HG03432 (cell line): ENCODE results near the gene CCDC134.

Source experiments
- ATAC-seq: cut with Tn5 transposase; IDR thresholded peaks from one replicate; pipeline ENCODE4 v1.9.1; 2021; ENCODE audit warnings: mild to moderate bottlenecking, moderate library complexity; ENCODE audit not compliant: unreplicated experiment

CCDC134 gene

DNA sequence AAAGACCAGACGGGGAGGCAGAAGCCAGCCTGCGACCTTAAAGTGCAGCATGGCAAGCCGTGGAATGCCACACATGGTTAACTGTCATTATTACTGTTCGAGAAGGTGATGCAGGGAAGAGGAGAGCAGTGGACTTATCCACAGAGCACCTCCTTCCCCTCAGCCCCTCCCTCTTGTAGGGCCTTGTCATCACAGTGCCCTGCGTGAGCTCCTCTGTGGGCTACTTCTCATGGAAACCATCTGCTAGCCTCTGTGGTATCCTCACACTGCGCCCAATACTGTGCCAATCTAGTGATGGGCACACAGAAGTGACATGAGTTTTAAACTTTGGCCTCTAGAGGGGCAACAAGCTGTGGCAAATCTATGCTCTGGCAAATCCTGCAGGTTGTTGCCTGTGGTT lies 18.2 kb upstream of the CCDC134 start:
- no peak for ATAC-seq

DNA sequence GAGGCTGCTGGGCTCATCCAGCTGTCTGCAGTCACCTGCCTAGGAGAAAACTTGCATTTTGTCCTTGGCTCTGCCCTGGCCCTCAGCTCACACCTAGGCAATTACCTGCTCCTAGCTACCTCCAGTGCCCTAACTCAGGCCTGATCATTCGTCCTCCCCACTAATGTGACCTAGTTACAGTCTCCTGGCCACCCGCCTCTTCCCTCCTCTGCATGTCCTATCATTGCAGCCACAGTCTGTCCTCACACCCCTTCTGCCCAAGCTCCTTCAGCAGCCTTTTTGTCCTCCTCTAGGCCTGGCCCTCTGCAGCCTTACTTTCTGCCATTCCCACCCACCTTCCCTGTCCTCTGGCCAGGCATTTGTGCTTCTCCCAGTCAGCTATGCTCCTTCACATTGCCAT lies 17.7 kb upstream of the CCDC134 start:
- no peak for ATAC-seq

DNA sequence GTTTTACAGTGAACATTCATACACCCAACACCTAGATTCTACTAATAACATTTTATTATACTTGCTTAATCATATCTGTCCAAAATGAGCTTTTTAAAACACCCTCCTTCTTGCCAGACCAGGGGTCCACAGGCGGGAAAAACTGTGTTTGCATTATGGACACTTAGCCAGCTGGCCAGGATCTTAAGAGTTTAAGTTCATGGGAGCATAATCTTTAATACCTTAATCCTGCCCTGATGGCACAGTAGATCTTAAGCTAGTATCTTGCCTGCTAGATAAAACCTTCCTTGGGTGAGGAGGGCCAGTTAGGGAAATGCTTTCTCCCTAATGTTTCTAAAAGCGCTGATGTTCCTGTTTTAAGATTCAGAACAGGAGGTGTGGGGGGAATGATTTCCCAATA lies 13.1 kb upstream of the CCDC134 start:
- no peak for ATAC-seq

DNA sequence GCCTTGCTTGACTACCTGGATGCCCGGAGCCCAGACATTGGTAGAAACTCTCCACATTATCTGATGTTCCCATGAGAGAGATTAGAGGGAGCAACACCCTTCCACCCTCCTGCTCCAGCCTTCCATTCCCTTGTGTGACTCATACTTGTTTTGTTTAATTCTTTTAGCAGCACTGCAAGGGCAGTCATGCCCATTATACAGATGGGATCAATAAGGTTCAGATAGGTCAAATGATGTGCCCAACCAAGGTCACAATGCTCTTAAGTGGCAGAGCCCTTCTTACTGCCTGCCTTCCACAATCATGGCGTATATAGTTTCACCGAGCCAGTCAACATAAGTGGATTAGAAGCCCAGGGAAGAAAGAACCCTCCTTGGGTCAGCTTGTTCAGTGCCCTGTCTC lies 6.6 kb upstream of the CCDC134 start:
- ATAC-seq = no peak

DNA sequence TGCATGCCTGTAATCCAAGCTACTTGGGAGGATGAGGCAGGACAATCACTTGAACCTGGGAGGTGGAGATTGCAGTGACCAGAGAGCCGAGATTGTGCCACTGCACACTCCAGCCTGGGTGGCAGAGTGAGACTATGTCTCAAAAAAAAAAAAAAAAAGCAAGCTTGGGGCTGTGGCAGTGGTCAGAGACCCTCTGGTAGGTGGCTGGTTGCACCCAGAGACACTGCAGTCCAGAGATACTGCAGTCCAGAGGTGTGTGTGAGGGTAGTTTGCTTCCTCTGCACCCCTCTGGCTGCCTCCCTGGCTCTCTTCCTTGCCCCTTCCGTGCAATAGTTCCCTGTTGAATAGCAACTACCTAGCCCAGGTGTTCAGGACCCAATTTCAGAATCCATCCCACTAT lies 1.7 kb upstream of the CCDC134 start:
- no peak for ATAC-seq

DNA sequence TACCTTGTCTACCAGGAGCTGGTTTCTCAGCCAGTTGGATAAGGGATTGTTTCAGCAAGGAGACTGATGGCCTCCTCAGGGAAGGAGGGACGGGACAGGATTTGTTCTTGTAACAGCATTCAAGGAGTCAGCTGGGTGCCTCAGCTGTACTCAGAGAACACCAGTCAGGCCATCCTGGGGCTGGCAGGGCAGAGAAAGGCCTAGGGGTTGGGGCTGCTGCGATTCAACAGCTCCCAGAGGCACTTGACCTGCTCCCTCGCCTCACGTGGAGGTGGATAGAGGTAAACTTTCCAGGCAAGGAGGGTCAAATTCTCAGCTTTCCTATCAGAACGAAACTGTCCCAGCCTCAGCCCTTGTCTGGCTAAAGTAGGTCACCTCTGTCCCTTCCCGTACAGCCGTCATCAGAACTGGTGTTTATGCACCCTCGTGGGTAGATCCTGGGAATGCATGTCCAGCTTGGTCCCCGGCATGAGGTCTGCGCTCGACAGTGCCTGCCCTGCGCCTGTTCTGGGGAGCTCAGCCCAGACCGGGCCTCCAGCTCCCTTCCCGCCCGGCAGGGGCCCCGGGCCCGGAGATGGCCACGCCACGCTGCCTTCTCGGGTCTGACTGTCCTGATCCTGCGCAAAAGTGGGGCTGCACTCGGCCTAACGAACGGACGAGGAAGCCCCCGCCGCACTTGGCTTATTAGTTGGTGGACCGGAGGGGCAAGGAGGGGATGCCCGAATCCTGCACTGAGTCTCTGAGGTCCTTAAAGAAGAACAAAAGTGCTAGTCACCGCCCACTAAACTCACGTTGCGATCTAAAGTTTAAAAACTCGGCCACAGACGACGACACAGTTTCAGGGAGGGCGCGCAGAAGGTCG lies 762 bp upstream of the CCDC134 start:
- peak; percentile 24 for ATAC-seq

DNA sequence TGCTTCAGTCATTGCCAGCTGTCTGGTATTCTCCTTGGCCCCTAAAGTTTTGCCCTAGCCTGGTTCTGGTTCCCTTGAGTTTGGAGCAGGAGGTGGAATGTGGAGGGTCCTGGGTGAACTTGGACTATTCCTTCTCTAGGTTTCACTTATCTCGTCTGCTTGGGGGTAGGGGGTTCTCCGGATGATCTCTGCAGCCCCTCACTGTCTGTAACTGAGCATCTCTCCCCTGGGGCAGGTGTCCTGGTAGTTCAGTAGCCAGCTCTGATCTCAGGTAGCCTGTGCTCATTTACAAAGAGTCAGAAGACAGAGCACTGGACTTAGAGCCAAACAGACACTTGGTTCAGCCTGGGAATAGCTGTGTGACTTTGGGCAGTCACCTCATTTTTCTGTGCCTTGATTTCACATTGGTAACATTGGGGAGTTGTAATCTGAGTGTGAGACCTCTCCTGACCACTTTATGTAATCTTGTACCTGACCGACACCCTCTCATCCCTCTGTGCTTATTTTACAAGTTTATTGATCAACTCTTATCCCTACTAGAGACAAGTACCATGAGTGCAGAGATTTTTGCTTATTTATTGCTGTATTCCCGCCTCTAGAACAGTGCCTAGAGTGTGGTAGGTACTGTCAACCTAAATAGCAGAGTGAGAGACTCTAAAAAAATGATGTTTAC lies 804 bp downstream of the CCDC134 start:
- ATAC-seq = no peak

DNA sequence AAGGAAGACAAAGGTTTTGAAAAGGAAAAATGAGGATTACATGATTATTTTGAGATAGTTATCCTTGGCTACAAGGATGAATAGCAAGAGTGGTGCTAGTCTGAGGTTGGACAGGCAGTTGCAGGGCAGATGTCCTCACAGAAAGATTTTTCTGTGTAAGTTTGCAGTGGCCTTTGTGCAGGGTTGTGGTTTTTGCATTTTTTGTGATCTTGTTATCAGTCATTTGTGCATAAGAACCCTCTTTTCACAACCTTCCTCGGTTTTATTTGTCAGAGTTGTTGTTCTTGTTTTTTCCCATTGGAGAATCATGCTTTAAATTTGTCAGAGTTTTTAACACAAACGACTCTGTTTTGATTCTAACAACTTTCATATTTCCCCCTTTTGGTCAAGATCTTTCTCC lies 1.4 kb downstream of the CCDC134 start:
- ATAC-seq = no peak

DNA sequence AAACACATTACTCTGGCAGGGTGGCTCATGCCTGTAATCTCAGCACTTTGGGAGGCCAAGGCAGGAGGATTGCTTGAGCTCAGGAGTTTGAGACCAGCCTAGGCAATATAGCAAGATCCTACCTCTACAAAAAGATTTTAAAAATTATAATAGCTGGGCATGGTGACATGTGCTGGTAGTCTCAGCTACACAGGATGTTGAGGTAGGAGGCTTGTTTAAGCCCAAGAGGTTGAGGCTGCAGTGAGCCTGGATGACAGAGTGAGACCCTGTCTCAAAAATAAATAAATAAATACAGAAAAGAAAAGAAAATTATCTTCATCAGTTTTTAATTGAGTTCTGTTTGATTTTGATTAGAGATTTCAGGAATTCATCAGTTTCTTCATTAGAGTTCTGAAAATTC lies 5.2 kb downstream of the CCDC134 start:
- ATAC-seq = no peak

DNA sequence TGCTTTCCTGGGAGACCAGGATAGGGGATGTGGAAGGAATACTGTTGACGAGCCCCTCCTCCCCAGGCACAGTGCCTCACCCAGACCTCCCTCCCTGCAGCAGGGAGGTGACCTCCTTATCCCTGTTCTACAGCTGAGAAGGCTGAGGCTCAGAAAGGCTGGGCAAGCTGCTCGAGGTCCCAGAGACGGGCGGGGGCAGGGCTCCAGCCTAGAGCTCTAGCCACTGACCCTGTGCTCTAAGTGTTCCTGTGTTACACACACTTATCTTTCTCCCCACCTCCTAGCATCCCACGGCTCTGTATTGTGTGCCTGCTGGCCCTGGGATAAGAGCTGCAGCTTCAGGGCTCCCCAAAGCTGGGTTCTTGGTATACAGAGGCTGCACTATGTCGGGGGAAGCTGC lies 7.9 kb downstream of the CCDC134 start:
- ATAC-seq = no peak

DNA sequence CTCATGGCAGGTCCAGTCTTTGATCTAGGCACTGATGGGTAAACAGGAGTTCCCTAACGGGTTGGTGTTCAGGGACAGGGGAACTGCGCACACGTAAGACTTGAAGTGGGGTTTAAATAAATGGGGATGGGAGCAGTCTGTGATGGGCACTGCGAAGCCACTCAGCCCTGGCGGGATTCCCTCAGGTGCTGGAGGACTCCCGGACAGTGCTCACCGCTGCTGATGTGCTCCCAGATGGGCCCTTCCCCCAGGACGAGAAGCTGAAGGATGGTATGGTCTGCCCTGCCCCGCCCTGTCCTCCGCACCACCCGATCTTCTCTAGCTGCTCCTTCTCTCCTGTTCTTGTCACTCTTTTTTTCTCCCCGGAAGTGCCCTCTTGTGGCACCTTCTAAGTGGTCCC lies 9.5 kb downstream of the CCDC134 start:
- no peak for ATAC-seq

DNA sequence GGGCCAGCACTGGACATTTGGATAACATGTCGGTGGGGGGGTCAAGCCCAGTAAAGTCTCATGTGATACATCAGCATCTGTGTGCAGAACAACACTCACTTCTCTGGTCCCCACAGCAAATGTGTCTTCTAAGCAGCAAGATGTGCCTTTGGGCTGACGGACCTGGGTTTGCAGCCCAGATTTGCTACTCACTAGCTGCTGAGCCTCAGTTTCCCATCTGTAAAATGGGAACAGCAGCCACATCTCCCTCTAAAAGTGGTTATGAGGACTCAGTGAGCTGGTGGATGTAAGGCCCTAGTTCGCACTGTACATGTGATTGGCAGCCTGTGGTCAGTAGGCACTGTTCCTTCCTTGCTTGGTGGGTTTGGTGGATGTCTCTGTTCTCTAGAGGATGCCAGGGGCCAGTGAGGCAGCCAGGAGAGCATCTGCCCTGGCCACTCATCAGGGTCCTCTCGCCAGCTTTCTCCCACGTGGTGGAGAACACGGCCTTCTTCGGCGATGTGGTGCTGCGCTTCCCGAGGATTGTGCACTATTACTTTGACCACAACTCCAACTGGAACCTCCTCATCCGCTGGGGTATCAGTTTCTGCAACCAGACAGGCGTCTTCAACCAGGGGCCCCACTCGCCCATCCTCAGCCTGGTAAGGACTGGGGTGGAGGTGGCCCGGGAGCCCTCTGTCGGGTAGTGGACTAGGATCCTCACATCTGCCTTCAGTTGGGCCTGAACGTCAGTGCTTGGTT lies 12.5 kb downstream of the CCDC134 start:
- no peak for ATAC-seq

DNA sequence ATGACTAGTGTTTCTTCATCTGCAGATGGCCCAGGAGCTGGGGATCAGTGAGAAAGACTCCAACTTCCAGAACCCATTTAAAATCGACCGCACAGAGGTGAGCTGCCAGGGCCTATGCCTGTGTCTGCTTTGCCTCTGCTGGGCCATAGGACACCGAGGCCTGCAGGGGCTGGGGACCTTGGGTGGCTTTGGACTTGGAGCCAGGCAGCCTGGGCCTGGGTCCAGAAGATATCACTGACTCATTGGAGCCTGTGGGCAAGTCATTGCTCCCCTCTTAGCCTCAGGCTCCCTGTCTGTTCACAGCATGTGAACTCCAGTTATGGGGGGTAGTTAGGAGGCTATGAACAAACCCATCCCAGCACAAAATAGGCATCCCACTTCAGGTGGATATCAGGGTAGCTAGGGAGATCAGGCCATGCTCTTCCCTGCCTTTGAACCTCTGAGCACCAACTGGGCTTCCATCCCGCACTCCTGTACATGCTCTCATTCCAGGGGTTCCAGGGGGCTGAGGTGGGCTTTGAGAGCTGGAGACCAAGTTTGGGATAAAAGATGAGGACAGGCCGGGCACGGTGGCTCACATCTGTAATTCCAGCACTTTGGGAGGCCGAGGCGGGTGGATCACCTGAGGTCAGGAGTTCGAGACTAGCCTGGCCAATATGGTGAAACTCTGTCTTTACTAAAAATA lies 13.4 kb downstream of the CCDC134 start:
- no peak for ATAC-seq

DNA sequence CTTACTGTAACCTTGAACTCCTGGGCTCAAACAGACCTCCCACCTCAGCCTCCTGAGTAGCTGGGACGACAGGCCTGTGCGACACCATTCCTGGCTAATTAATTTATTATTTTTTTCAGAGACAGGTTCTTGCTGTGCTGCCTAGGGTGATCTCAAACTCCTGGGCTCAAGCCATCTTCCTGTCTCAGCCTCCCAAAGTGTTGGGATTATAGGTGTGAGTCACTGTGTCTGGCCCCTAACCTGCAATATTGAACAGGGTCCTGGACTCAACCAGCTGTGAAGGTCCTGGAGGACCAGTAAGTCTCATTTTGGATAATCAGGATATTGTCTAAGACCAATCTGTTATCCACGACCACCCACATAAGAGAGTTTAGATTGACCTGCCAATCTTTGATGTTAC lies 15.2 kb downstream of the CCDC134 start:
- no peak for ATAC-seq

DNA sequence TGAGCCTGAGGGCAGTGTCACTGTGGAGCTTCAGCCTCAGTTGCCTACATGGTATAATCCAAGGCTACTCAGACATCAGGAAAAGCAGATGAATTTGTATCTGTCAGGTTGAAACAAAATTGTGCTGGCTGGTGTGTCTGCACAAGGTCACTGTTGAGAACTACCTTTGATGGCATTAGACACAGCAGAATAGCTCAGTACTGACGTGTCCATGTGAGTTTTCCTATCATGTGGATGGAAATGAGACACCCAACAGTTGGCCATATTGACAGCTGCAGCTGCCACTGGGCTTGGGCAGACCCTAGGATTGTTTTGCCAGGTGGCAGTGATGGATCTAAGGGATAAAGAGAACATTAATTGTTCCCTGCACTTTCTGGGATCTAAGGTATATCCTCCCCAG lies 15.8 kb downstream of the CCDC134 start:
- no peak for ATAC-seq

DNA sequence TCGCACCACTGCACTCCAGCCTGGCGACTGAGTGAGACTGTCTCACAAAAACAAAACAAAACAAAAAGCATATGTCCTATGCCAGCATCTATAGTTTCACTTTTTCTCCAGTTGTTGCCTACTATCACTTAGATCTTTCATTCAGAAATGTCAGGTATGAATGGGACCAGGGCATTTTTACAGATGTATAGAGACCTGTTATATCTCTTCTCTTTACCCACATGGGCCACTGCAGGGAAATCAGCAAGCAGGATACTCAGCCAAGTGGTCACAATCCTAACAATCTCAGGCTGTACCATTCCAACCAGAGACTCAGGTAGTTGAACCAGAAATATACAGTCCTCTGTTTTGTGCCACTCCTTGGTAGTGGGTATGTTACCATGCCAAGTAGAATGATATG lies 16.4 kb downstream of the CCDC134 start:
- ATAC-seq = no peak

DNA sequence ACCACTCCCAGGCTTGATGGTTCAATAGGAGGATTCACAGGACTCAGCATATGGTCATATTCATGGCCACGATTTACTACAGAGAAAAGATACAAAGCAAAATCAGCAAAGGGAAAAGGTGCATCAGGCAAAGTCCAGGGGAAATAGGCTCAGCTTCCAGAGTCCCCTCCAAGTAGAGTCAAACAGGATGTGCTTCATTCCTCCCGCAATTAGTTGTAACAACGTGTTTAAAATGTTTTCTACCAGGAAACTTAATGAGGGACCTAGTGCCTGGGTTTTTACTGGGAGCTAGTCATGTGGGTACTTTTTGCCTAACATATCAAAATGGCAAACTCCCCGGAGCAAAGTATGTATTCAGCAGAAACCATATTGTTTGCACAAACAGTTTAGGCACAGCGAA lies 17.5 kb downstream of the CCDC134 start:
- no peak for ATAC-seq

DNA sequence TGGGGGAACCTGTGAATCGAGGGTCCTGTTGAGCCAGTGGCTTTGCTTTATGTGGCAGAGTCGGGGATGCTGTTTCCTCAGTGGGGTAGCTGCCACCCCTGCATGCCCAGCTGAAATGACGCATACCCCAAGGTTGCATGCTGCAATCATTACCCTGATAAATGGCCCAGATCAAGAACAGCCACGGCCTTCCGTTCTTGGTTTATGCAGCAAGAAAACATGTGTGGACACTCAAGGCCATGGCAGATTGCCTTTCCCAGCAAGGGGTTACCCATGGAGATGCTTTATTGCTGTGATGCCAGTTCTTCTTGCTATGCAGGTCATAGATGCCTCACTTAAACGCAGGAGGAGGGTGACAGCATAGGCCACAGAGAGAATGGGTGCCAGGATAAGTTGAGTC lies 18.1 kb downstream of the CCDC134 start:
- no peak for ATAC-seq

DNA sequence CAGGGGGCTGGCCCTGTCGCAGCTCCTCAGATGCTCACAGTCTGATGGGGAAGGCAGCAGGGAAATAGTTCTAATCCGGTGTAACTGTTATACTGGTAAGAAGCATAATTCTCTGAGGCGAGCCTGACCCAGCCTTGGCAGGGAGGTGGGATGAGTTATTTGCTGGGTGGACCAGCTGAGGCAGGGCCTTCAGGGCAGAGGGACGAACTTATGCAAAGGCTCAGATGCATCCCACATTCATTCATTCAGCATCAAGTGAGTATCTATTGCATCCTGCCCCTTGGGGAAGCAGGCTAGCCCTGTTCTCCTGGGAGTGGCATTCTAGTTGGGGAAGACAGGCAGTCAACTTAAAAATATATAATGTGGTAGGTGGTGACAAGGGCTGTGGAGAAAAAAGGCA lies 18.8 kb downstream of the CCDC134 start:
- ATAC-seq = no peak

DNA sequence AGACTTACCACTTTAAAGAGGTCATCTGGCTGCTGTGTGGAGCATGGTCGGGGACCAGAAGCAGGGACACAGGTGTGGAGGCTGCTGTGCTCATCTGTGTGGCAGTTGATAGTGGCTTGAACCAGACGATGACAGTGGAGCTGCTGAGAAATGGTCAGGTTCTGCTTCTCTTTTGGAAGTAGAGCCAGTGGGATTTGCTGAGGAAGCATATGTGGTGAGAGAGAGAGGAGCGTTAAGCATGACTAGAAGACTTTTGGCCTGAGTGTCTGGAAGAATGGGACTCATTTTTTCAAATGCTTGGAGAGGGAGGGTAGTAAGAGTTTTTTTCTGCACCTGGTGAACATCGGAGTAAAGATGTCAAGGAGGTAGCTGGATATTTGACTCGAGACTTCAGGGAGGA lies 20.0 kb downstream of the CCDC134 start:
- no peak for ATAC-seq
